Upper lobe of left lung (tissue), 4 donors: ENCODE results near the gene VRTN.

ENCODE experiments used
- EP300 ChIP-seq, 4 donors: sonication (generic); formaldehyde crosslinking; IDR thresholded peaks; one replicate each; pipeline ENCODE4 v1.5.1; 2017; ENCODE audit warnings: antibody characterized with exemption in 4 of 4, control low read depth in 2 of 4
- POLR2AphosphoS5 ChIP-seq, 2 donors: sonication (generic); formaldehyde crosslinking; IDR thresholded peaks; one replicate each; pipeline ENCODE4 v1.5.1; 2017; ENCODE audit warnings: antibody characterized with exemption in 2 of 2
- TF ChIP-seq, protein P1 (sequence below), 6 experiments: fragments of 450-650 bp in 4 of 6; fragments of 200-600 bp in 2 of 6; sonication (generic) in 2 of 6; IDR thresholded peaks; one replicate each; pipeline ENCODE4 v1.5.1; 2016 to 2019; ENCODE audit warnings: antibody characterized with exemption in 6 of 6

GRCh38 chr14:74391479-74391878, 43.2 kb downstream of the VRTN start:
- TF ChIP-seq, protein P1, sequence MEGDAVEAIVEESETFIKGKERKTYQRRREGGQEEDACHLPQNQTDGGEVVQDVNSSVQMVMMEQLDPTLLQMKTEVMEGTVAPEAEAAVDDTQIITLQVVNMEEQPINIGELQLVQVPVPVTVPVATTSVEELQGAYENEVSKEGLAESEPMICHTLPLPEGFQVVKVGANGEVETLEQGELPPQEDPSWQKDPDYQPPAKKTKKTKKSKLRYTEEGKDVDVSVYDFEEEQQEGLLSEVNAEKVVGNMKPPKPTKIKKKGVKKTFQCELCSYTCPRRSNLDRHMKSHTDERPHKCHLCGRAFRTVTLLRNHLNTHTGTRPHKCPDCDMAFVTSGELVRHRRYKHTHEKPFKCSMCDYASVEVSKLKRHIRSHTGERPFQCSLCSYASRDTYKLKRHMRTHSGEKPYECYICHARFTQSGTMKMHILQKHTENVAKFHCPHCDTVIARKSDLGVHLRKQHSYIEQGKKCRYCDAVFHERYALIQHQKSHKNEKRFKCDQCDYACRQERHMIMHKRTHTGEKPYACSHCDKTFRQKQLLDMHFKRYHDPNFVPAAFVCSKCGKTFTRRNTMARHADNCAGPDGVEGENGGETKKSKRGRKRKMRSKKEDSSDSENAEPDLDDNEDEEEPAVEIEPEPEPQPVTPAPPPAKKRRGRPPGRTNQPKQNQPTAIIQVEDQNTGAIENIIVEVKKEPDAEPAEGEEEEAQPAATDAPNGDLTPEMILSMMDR (IDR thresholded peaks at IDR 0.05): no peak
- TF ChIP-seq POLR2AphosphoS5 (IDR thresholded peaks at IDR 0.05) (no peak), EP300 (IDR thresholded peaks at IDR 0.05) (no peak)
